Liver (tissue), 9 donors: ENCODE measurements around the gene PLEKHA6. TPM values are rescaled to one million over a fixed set of nuclear protein-coding genes. Genes with fewer than 3 reads are reported as not detected.

Experiments
- DNase-seq: peaks from one replicate; pipeline ENCODE4 v3.0.0-alpha.2; 2017; ENCODE audit warnings: low spot score
- H3K27ac ChIP-seq, 2 donors: one replicate each; pipeline ENCODE4 v1.7.0; 2013; ENCODE audit warnings: inconsistent platforms in 2 of 2, low read length in 2 of 2, control low read depth in 1 of 2, low read depth in 1 of 2, mild to moderate bottlenecking in 1 of 2
- H3K27me3 ChIP-seq, 4 donors: one replicate each; pipeline versions ENCODE4 v1.6.1 to v1.7.0; 2013; ENCODE audit warnings: low read length in 3 of 4, inconsistent platforms in 1 of 4, mild to moderate bottlenecking in 1 of 4, moderate library complexity in 1 of 4; ENCODE audit not compliant: control insufficient read depth in 4 of 4, insufficient read depth in 4 of 4
- H3K36me3 ChIP-seq, 4 donors: one replicate each; pipeline versions ENCODE4 v1.6.1 to v1.7.0; 2013; ENCODE audit warnings: low read length in 3 of 4, mild to moderate bottlenecking in 3 of 4, low read depth in 1 of 4, moderate library complexity in 1 of 4; ENCODE audit not compliant: control insufficient read depth in 4 of 4, insufficient read depth in 3 of 4
- H3K4me1 ChIP-seq, 4 donors: one replicate each; pipeline versions ENCODE4 v1.6.1 to v1.7.0; 2013; ENCODE audit warnings: low read length in 3 of 4, mild to moderate bottlenecking in 3 of 4, moderate library complexity in 1 of 4; ENCODE audit not compliant: control insufficient read depth in 4 of 4, insufficient read depth in 4 of 4
- H3K4me3 ChIP-seq, 3 donors: one replicate each; pipeline versions ENCODE4 v1.6.1 to v1.7.0; 2013; ENCODE audit warnings: low read length in 3 of 3, control low read depth in 1 of 3, low read depth in 1 of 3, mild to moderate bottlenecking in 1 of 3
- H3K9ac ChIP-seq, 2 donors: one replicate each; pipeline ENCODE4 v1.7.0; 2013; ENCODE audit warnings: low read length in 2 of 2, mild to moderate bottlenecking in 2 of 2, moderate library complexity in 2 of 2, control low read depth in 1 of 2, low read depth in 1 of 2
- H3K9me3 ChIP-seq, 4 donors: one replicate each; pipeline versions ENCODE4 v1.6.1 to v1.7.0; 2013; ENCODE audit warnings: low read length in 3 of 4; ENCODE audit not compliant: control insufficient read depth in 4 of 4
- ATF3 ChIP-seq: IDR thresholded peaks from 2 replicates; pipeline ENCODE4 v1.6.1; 2016; ENCODE audit warnings: antibody characterized with exemption
- EGR1 ChIP-seq, 2 donors: IDR thresholded peaks; 2 replicates each; pipeline ENCODE4 v1.6.1; 2016 to 2018; ENCODE audit warnings: antibody characterized with exemption in 2 of 2, low read depth in 2 of 2
- FOXA1 ChIP-seq: IDR thresholded peaks from 2 replicates; pipeline ENCODE4 v1.6.1; 2016; ENCODE audit warnings: antibody characterized with exemption
- FOXA2 ChIP-seq: IDR thresholded peaks from 2 replicates; pipeline ENCODE4 v1.6.1; 2016; ENCODE audit warnings: antibody characterized with exemption
- GABPA ChIP-seq, 2 donors: IDR thresholded peaks in 1 of 2; conservative IDR thresholded peaks in 1 of 2; 2 replicates each; pipeline ENCODE4 v1.6.1; 2016; ENCODE audit warnings: antibody characterized with exemption in 2 of 2, mild to moderate bottlenecking in 1 of 2, moderate library complexity in 1 of 2
- HNF4A ChIP-seq, 2 donors: conservative IDR thresholded peaks; 2 replicates each; pipeline ENCODE4 v1.6.1; 2016; ENCODE audit warnings: antibody characterized with exemption in 2 of 2, mild to moderate bottlenecking in 2 of 2
- HNF4G ChIP-seq: IDR thresholded peaks from 2 replicates; pipeline ENCODE4 v1.6.1; 2016; ENCODE audit warnings: antibody characterized with exemption
- JUND ChIP-seq, 2 donors: IDR thresholded peaks; 2 replicates each; pipeline ENCODE4 v1.6.1; 2016; ENCODE audit warnings: antibody characterized with exemption in 2 of 2
- NR2F2 ChIP-seq: IDR thresholded peaks from 2 replicates; pipeline ENCODE4 v1.6.1; 2016; ENCODE audit warnings: antibody characterized with exemption
- RAD21 ChIP-seq, 2 donors: IDR thresholded peaks; 2 replicates each; pipeline ENCODE4 v1.6.1; 2016; ENCODE audit warnings: antibody characterized with exemption in 2 of 2, mild to moderate bottlenecking in 2 of 2
- RXRA ChIP-seq, 2 donors: IDR thresholded peaks; 2 replicates each; pipeline ENCODE4 v1.6.1; 2017 to 2018; ENCODE audit warnings: antibody characterized with exemption in 2 of 2, mild to moderate bottlenecking in 1 of 2
- SP1 ChIP-seq: IDR thresholded peaks from 2 replicates; pipeline ENCODE4 v1.6.1; 2018; ENCODE audit warnings: antibody characterized with exemption, mild to moderate bottlenecking
- TAF1 ChIP-seq: conservative IDR thresholded peaks from 2 replicates; pipeline ENCODE4 v1.6.1; 2016; ENCODE audit warnings: antibody characterized with exemption, mild to moderate bottlenecking
- YY1 ChIP-seq: IDR thresholded peaks from 2 replicates; pipeline ENCODE4 v1.6.1; 2016; ENCODE audit warnings: antibody characterized with exemption, mild to moderate bottlenecking
- WGBS: extraction: QIAGEN DNeasy Blood & Tissue Kit; methylation state at CpG from one replicate; pipeline ENCODE4 v1.1.7; 2013; 5-methylcytosine and 5-hydroxymethylcytosine counted together
- polyA plus RNA-seq, 2 donors: library from polyadenylated mRNA; stranded (reverse) in 1 of 2; unstranded in 1 of 2; fragments of 200-250 nt in 1 of 2; fragments of >200 nt in 1 of 2; fragmentation: Nextera tagmentation in 1 of 2; extraction: Ambion mirVana in 1 of 2; gene quantifications; one replicate each; pipeline versions ENCODE4 v1.2.1 to v1.2.3, GENCODE V29; 2013 to 2015
- total RNA-seq, 2 donors: library from RNA; depleted of rRNA; stranded (reverse); fragments of >200 nt; gene quantifications; one replicate each; pipeline ENCODE4 v1.2.3, GENCODE V29; 2014
- TF ChIP-seq, protein P1 (sequence below): IDR thresholded peaks from 2 replicates; pipeline ENCODE4 v1.6.1; 2016; ENCODE audit warnings: antibody characterized with exemption, mild to moderate bottlenecking
- TF ChIP-seq, protein P2 (sequence below): fragments of 150-350 bp; IDR thresholded peaks from 2 replicates; pipeline ENCODE4 v1.5.1; 2017; ENCODE audit warnings: improper control_type of control experiment, low read depth, low read length; ENCODE audit not compliant: missing input control
- TF ChIP-seq, protein P3 (sequence below): IDR thresholded peaks from 2 replicates; pipeline ENCODE4 v1.6.1; 2016; ENCODE audit warnings: antibody characterized with exemption
- TF ChIP-seq, protein P4 (sequence below): IDR thresholded peaks from 2 replicates; pipeline ENCODE4 v1.6.1; 2016; ENCODE audit warnings: antibody characterized with exemption
- donor health status: healthy.
- donor health status: healthy.
- donor health status: healthy.
- donor health status: healthy.
- donor health status: healthy.

PLEKHA6 gene
- total and polyA plus RNA-seq, 4 donors = 5.3 to 12.8 (median 7.6) TPM

DNA sequence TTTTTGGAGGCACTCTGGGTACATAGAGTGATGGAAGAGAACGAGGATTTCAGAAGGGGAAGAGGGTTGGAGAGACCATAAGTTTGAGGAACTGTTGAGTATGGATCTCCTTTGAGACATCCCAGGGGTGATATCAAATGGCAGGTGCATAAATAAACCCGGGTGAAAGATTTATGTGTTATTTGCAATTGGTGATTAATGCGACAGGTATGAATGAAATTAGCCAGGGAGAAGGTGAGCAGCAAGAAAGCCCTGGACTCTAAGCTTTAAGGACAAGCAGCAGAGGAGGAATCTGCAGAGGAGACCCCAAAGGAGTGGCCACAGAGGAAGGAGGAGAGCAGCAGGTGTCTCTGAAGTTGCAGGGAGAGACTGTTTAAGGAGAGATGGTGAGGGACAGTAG lies 184.8 kb downstream of the PLEKHA6 start:
- 90% methylated on average over 3 of the region's 3 CpGs for WGBS
- Histone ChIP-seq H3K36me3 (no peaks in the 10 kb centered on the region), H3K9me3 (no peaks in the 10 kb centered on the region), H3K4me3 (no peak overlapping the region), H3K27ac (no peak overlapping the region), H3K4me1 (peaks cover 0 to 6% (median 2%) of the 10 kb centered on the region in 4 donors), H3K27me3 (no peaks in the 10 kb centered on the region), H3K9ac (no peak overlapping the region)
- TF ChIP-seq NR2F2 = no peak
- TF ChIP-seq, protein P1, sequence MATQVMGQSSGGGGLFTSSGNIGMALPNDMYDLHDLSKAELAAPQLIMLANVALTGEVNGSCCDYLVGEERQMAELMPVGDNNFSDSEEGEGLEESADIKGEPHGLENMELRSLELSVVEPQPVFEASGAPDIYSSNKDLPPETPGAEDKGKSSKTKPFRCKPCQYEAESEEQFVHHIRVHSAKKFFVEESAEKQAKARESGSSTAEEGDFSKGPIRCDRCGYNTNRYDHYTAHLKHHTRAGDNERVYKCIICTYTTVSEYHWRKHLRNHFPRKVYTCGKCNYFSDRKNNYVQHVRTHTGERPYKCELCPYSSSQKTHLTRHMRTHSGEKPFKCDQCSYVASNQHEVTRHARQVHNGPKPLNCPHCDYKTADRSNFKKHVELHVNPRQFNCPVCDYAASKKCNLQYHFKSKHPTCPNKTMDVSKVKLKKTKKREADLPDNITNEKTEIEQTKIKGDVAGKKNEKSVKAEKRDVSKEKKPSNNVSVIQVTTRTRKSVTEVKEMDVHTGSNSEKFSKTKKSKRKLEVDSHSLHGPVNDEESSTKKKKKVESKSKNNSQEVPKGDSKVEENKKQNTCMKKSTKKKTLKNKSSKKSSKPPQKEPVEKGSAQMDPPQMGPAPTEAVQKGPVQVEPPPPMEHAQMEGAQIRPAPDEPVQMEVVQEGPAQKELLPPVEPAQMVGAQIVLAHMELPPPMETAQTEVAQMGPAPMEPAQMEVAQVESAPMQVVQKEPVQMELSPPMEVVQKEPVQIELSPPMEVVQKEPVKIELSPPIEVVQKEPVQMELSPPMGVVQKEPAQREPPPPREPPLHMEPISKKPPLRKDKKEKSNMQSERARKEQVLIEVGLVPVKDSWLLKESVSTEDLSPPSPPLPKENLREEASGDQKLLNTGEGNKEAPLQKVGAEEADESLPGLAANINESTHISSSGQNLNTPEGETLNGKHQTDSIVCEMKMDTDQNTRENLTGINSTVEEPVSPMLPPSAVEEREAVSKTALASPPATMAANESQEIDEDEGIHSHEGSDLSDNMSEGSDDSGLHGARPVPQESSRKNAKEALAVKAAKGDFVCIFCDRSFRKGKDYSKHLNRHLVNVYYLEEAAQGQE = no peak
- TF ChIP-seq, protein P2, sequence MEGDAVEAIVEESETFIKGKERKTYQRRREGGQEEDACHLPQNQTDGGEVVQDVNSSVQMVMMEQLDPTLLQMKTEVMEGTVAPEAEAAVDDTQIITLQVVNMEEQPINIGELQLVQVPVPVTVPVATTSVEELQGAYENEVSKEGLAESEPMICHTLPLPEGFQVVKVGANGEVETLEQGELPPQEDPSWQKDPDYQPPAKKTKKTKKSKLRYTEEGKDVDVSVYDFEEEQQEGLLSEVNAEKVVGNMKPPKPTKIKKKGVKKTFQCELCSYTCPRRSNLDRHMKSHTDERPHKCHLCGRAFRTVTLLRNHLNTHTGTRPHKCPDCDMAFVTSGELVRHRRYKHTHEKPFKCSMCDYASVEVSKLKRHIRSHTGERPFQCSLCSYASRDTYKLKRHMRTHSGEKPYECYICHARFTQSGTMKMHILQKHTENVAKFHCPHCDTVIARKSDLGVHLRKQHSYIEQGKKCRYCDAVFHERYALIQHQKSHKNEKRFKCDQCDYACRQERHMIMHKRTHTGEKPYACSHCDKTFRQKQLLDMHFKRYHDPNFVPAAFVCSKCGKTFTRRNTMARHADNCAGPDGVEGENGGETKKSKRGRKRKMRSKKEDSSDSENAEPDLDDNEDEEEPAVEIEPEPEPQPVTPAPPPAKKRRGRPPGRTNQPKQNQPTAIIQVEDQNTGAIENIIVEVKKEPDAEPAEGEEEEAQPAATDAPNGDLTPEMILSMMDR = no peak
- no peak for TF ChIP-seq TAF1
- no peak for TF ChIP-seq FOXA1
- TF ChIP-seq ATF3 = no peak
- TF ChIP-seq GABPA (IDR thresholded peaks at IDR 0.05 in 1 of 2, conservative IDR thresholded peaks at IDR 0.05 in 1 of 2) = no peak
- no peak for TF ChIP-seq RXRA (IDR thresholded peaks at IDR 0.05)
- no peak for TF ChIP-seq YY1
- TF ChIP-seq SP1 = no peak
- no peak for TF ChIP-seq EGR1 (IDR thresholded peaks at IDR 0.05; ENCODE audit: low read depth in 2 of 2)
- TF ChIP-seq FOXA2 = no peak
- no peak for TF ChIP-seq RAD21 (IDR thresholded peaks at IDR 0.05)
- no peak for TF ChIP-seq HNF4G
- TF ChIP-seq, protein P3, sequence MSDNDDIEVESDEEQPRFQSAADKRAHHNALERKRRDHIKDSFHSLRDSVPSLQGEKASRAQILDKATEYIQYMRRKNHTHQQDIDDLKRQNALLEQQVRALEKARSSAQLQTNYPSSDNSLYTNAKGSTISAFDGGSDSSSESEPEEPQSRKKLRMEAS = no peak
- no peak for TF ChIP-seq JUND (IDR thresholded peaks at IDR 0.05)
- no peak for TF ChIP-seq HNF4A (conservative IDR thresholded peaks at IDR 0.05)
- no peak for DNase-seq

GRCh38 chr1:204172404-204173029 lies 187.2 kb downstream of the PLEKHA6 start:
- H3K9me3 ChIP-seq = peaks cover 0 to 4% (median 0%) of the 10 kb centered on the region in 4 donors
- no peak for DNase-seq
- no peak overlapping the region for H3K27ac ChIP-seq
- WGBS = 98% methylated on average over 2 of the region's 2 CpGs
- no peaks in the 10 kb centered on the region for H3K36me3 ChIP-seq
- H3K4me3 ChIP-seq = no peak overlapping the region
- no peaks in the 10 kb centered on the region for H3K27me3 ChIP-seq
- H3K4me1 ChIP-seq = peaks cover 0 to 6% (median 2%) of the 10 kb centered on the region in 4 donors
- H3K9ac ChIP-seq = no peak overlapping the region
- TF ChIP-seq RAD21 (IDR thresholded peaks at IDR 0.05) (no peak), FOXA2 (no peak), HNF4G (no peak), RXRA (IDR thresholded peaks at IDR 0.05) (no peak), TAF1 (no peak), NR2F2 (no peak), ATF3 (no peak), FOXA1 (no peak)
- TF ChIP-seq, protein P2 = no peak
- TF ChIP-seq, protein P4, sequence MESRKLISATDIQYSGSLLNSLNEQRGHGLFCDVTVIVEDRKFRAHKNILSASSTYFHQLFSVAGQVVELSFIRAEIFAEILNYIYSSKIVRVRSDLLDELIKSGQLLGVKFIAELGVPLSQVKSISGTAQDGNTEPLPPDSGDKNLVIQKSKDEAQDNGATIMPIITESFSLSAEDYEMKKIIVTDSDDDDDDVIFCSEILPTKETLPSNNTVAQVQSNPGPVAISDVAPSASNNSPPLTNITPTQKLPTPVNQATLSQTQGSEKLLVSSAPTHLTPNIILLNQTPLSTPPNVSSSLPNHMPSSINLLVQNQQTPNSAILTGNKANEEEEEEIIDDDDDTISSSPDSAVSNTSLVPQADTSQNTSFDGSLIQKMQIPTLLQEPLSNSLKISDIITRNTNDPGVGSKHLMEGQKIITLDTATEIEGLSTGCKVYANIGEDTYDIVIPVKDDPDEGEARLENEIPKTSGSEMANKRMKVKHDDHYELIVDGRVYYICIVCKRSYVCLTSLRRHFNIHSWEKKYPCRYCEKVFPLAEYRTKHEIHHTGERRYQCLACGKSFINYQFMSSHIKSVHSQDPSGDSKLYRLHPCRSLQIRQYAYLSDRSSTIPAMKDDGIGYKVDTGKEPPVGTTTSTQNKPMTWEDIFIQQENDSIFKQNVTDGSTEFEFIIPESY = no peak
- TF ChIP-seq, protein P3 = no peak
